ENCODE data around the gene LRMDA.

LRMDA gene

DNA sequence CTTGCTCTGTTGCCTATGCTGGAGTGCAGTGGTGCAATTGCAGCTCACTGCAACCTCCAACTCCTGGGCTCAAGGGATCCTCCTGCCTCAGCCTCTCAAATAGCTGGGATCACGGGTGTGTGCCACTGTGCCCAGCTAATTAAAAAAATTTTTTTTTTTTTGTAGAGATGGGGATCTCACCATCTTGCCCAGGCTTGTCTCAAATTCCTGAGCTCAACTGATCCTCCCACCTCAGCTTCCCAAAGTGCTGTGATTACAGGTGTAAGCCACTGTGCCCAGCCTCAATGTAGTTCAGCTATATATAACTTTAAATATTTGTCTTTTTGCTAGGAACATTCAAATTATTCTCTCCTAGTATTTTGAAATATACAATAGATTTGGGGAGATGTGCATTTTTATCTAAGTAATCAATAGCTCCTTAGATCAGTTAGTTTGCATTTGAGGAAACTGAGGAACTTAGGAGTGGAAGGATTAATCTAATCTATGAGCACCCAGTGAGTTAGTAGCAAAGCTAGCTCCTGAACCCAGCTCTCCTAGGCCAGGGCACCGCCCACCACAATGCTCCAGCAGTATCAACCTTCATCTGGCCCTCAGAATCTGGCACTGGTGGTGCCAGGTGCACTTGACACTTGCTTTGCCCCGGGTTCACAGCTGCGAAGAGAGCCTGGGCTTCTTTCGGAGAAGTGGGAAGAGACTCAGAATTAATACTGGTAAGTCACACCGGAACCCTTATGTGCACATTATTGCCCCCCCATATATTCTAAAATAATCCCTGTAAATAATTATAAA, 5.9 kb upstream of the LRMDA start:
- no peak for DNase-seq

GRCh38 chr10:75426880-75427279, 4.5 kb upstream of the LRMDA start:
- DNase-seq = no peak

DNA sequence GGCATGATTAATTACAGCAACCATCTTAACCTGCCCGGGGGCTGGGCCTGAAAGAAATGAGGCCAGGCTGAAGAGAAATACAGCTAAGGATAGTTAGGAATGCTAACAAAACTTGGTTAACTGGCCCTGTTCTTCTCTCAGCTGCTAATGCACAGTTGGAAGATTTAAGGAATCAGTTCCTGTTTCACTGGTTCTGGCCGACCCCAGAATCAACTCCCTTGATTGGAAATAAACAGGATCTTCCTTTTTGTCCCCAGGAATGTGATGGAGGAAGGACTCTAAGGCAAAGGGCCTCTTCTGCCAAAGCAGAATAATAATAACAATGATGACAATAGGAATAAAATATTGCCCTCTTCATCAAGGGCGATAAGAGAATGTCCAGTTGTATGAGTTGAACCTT, 3.5 kb upstream of the LRMDA start:
- no peak for DNase-seq

DNA sequence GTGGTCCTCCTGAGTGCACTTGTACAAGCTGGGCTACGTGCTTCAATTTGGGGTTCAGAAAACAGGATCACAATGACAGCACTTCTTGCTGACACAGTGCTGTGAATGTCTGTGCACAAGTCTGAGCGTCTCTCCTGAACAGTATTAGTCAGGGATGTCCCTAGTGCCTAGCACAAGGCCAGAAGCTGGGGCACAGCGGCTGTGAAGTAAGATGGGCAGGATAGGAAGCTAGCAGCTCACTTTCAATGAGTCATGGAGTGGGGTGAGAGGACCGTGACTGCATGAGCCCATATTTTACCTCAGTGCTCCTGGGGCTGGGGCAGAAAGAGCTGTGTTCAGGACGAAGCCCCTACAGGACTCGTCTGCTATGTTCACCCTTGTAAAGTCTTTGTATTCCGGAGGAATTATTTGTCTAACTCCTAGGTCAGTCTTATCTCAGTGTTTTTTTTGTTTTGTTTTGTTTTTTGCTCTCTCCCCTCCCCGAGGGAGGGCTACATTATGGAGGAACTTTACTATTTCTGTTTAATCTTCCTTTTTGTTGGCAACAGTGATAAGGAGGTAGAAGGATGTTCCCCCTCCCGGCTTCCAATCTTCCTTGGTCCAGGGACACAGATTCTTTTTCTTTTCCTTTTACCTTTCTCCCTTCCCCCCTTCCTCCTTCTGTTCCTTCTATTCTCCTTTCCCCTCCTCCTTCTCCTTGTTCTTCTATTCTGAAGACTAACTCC, 2.8 kb upstream of the LRMDA start:
- no peak for DNase-seq

- DNase-seq = no peak
These were observed 2.1 kb upstream of the LRMDA start for GRCh38 chr10:75429159-75429827.

DNA sequence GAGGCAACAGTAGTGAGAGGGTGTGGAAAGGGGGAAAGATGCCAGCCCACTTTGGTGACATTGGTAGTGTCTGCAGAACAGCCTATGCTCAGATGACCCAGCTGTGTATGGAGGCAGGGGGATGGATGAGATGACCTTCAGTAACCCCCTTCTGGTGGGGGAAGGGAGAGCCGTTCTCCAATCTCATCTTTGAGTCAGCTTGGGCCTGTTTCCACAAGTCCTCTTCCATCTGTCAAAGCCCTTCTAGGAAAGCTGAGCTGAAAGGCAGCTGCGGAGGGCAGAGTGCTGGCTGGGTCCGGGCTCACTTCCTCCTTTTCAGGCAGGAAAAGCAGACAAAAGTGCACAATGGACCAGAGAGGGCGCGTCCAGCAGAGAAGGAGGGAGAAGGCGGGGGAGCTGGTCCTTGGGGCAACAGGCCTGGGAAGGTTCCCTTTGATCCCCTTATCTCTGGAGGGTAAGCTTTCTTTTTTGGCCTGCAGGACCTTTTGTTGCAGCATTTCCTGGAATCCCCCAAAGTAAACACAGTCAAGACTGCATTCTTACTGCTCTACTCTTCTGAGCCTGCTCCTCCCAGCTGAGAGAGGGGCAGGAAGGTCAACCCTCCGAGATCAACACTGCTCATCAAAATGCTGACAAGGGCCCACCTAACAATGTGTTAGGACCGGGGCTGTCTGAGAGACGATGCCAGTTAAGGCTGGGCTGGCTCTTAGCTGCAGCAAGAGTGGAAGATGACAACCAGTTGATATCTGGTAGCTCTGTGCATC, 1.2 kb upstream of the LRMDA start:
- DNase-seq = no peak

DNA sequence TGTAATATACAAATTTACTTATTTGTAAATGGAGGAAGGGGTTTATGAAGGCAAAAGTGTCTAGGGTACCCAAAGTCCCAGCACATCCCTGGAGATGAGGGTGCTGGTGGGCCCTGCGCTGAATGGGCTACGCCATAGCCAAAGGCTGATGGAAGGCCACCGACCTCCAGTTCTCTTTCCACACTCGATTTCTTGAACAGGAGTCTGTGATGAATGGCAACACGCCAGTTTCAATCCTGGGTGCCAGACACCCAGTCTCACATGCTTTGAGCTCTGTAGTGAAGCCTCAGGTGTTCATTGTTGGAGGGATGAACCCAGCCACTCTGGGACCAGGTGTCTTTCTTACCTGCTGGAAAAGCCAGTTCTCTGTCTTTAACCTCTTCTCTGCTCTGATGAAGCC, 752 bp downstream of the LRMDA start:
- DNase-seq = no peak

- no peak for DNase-seq
These were observed 1.3 kb downstream of the LRMDA start for GRCh38 chr10:75432763-75433162.

DNA sequence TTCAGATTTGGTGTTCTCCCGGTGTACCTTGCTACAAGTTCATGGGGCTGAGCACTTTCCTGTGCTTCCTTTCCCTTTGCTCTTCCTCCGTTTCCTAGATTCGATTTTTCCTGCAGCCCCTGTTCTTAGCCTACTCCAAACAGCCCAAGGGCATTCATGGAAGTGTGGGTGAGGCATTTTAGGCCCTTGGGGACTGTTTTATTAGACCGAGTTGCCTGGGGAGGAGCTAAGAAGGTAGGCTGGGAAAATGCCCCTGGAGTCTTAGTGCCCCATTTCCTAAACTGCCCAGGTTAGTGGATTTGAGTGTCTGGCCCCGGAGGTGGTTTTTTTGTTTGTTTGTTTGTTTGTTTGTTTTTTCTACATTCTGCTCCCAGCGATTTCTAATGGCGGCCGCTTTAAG, 1.8 kb downstream of the LRMDA start:
- DNase-seq = no peak

GRCh38 chr10:75434291-75434690, 2.9 kb downstream of the LRMDA start:
- DNase-seq = no peak

DNA sequence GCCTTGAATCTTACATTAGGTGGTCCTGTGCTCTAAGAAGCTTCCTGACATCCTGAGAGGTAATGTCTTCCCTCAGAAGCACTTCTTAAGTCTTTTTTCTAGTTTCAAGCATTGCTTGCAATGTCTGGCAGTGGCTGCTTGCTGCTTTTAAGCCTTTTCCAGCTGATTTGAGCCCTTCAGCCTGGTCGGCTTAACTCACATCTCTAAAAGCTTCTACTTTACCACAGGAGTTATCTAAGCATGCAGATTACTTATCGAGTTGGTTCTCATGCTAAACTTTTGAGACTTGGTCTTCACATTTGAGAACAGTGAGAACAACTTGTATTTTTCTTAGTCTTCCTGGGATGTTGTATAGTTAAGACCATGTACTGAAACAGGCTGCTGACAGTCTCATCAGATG, 3.9 kb downstream of the LRMDA start:
- DNase-seq = no peak

- DNase-seq = no peak
These were observed 5.5 kb downstream of the LRMDA start for GRCh38 chr10:75436896-75437295.

GRCh38 chr10:75437693-75438092, 6.3 kb downstream of the LRMDA start:
- DNase-seq = no peak

- no peak for DNase-seq
These were observed 6.9 kb downstream of the LRMDA start for GRCh38 chr10:75438275-75438674.

GRCh38 chr10:75439811-75440210, 8.4 kb downstream of the LRMDA start:
- no peak for DNase-seq

DNA sequence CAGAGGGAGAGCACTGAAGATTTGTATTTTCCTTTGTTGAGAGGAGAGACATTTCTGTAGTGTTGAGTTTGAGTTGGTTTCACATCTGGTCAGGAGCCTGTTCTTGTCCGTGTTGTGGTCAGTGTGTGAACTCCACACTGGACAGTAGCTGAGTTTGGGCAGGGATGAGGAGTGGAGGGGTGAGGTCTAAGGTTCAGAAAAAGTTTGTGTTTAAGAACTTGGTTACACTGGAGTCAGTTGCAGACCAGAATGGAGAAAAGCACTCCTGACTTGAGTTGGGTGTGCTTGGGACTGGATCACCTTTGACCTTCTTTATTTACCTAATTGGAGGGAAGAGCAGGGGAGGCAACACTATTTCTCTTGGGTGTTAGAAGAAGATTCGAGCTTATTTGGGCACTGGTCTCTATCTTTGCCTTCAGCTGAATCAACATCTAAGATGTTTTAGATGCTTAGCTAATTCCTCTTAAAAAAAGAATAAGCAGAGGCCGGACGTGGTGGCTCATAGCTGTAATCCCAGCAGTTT, 8.9 kb downstream of the LRMDA start:
- no peak for DNase-seq

- no peak for DNase-seq
These were observed 9.8 kb downstream of the LRMDA start for GRCh38 chr10:75441196-75441595.

DNA sequence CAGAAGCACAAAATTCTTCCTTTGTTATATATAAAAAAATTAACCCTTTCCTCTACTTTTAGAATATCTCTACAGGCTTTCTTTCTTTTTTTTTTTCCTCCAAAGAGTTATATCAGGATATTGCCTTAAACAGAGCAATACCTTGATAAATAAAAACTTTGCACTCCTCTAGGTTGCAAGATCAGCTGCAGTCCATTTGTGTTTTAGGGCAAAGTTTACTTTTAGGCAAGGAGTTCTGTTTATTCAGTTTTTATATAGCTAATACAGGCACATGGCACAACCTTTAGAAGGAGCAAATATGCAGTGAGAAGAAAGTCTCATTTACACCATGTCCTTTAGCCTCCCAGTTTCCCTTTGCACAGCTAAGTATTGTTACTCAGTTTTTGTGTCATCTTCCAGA, 10.3 kb downstream of the LRMDA start:
- DNase-seq = no peak

GRCh38 chr10:75443362-75443761, 11.9 kb downstream of the LRMDA start:
- no peak for DNase-seq

DNA sequence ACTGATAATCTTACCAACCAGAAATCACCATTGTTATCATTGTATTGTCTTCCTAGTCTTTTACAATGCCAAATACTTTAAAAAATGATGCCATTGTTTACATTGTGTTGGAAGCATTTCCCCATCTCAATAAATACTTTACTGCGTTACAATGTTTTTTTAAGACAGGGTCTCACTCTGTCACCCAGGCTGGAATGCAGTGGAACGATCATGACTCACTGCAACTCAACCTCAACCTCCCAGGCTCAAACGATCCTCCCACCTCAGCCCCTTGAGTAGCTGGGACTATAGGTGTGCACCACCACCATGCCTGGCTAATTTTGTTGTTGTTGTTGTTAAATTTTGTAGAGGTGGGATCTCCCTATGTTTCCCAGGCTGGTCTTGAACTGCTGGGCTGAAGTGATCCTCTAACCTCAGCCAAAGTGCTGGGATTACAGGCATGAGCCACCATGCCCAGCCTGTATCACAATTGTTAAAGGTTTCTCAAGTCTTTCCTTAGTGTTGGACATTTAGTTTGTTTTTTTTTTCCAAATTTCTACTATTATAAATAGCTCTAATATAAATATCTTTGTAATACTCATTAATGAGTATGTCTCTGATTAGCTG, 13.5 kb downstream of the LRMDA start:
- no peak for DNase-seq

GRCh38 chr10:75446508-75446907, 15.1 kb downstream of the LRMDA start:
- DNase-seq = no peak

GRCh38 chr10:75448166-75448565, 16.7 kb downstream of the LRMDA start:
- no peak for DNase-seq

Data from cerebellar nuclear complex (tissue), 1 donor.